ENCODE data around the gene FXYD7. TPM values are rescaled to one million over a fixed set of nuclear protein-coding genes. Genes with fewer than 3 reads are reported as not detected.

The FXYD7 gene
- total RNA-seq, 1 experiment from 2014 or later: not detected

DNA sequence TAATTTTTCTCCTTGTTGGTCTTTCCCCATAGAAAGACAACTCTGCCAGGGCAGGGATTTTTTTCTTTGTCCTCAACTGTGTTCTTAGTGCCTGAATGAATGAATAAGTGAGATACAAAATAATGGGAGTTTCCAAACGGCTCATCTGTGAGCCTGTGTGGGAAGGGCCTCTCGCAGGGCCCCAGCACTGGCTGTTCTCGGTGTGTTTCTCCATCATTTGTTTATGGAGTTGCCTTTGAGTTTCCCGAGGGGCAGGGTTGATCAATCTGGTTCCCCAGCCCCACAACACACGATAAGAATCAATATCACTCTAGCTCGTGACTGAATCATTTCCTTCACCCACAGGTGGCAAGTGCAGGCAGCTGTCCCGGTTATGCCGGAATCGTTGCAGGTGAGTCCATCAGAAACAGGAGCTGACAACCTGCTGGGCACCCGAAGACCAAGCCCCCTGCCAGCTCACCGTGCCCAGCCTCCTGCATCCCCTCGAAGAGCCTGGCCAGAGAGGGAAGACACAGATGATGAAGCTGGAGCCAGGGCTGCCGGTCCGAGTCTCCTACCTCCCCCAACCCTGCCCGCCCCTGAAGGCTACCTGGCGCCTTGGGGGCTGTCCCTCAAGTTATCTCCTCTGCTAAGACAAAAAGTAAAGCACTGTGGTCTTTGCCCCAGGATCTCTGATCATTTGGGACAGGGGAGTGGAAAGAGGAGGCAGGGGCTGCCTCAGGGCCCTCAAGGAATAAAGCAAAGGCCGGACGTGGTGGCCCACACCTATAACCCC is 26.4 kb downstream of the FXYD7 start:
- POLR2A ChIA-PET (ENCODE audit: unreplicated experiment): no interaction called here
- ATAC-seq: no peak
- H3K79me2 ChIP-seq (ENCODE audit: low read length): no peaks in the 10 kb centered on the region

DNA sequence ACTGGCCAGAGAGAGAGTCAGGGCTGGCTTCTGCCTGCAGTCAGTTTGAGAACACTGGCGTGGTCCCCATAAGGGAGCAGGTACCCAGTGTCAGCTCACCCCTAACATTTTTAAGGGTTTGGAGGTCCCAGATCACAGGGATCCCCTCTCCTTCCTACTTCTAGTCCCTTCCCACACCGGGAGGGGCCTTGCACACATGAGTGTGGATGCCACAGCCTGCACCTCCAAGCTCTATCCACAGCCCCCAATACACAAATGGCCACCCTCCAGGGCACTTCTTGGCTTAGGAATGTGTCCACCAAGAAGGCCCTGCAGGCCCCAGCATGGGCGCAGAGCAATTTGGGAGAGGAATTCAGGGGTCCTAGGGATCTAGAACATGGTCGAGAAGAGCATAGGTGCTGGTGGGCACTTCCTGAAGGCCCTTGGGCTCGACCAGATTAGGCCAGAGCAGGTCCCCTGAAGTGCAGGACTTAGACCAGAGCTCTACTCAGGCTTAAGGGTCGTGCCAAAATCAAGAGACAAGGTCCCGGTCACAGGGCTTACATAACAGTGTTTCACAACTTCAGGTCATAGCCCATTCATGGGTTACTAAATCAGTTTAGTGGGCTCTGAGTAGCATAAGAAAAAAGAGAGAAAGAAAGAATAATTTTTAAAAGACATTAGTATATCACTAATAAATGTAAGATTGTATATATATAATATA is 27.5 kb downstream of the FXYD7 start:
- ATAC-seq: no peak
- ChIA-PET CTCF (no interaction called here), POLR2A (ENCODE audit: unreplicated experiment) (no interaction called here)
- Histone ChIP-seq H3K27me3 (ENCODE audit: low read length) (no peaks in the 10 kb centered on the region), H3K4me2 (ENCODE audit: low read length) (no peak overlapping the region), H3K4me3 (ENCODE audit: low read length) (no peak overlapping the region), H4K20me1 (ENCODE audit: low read length) (no peaks in the 10 kb centered on the region), H3K9me3 (ENCODE audit: low read length) (no peaks in the 10 kb centered on the region), H3K27ac (ENCODE audit: low read length) (no peak overlapping the region), H3F3A (ENCODE audit: low read length, unreplicated experiment) (no peaks in the 10 kb centered on the region), H3K4me1 (ENCODE audit: insufficient read depth, low read length) (peaks cover 26% of the 10 kb centered on the region), H3K9ac (ENCODE audit: low read length) (no peak overlapping the region), H3K79me2 (ENCODE audit: low read length) (no peaks in the 10 kb centered on the region), H2AFZ (ENCODE audit: low read length) (no peak overlapping the region), H3K9me2 (replicated peaks; ENCODE audit: low read length) (no peaks in the 10 kb centered on the region), H3K36me3 (ENCODE audit: low read depth, low read length) (peaks cover 20% of the 10 kb centered on the region)
- BruUV-seq (replicated peaks): no TSS peak
- intact Hi-C loops (cut with micrococcal nuclease): no loop called here
- DNase-seq: no peak
- no peak for TF ChIP-seq EZH2phosphoT487 (IDR thresholded peaks at IDR 0.05; ENCODE audit: borderline replicate concordance, low read length)
- TF ChIP-seq, protein P1, sequence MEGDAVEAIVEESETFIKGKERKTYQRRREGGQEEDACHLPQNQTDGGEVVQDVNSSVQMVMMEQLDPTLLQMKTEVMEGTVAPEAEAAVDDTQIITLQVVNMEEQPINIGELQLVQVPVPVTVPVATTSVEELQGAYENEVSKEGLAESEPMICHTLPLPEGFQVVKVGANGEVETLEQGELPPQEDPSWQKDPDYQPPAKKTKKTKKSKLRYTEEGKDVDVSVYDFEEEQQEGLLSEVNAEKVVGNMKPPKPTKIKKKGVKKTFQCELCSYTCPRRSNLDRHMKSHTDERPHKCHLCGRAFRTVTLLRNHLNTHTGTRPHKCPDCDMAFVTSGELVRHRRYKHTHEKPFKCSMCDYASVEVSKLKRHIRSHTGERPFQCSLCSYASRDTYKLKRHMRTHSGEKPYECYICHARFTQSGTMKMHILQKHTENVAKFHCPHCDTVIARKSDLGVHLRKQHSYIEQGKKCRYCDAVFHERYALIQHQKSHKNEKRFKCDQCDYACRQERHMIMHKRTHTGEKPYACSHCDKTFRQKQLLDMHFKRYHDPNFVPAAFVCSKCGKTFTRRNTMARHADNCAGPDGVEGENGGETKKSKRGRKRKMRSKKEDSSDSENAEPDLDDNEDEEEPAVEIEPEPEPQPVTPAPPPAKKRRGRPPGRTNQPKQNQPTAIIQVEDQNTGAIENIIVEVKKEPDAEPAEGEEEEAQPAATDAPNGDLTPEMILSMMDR (conservative IDR thresholded peaks at IDR 0.05; ENCODE audit: low read depth, low read length): no peak
- no peak for TF ChIP-seq EZH2 (IDR thresholded peaks at IDR 0.05; ENCODE audit: low read length, unreplicated experiment)

More for the DNA sequence above, 26.4 kb downstream of the FXYD7 start:
- no peak overlapping the region for H3K4me3 ChIP-seq (ENCODE audit: low read length)
- no peak overlapping the region for H3K4me2 ChIP-seq (ENCODE audit: low read length)
- no peaks in the 10 kb centered on the region for H3K9me2 ChIP-seq (replicated peaks; ENCODE audit: low read length)
- intact Hi-C loops (cut with micrococcal nuclease): no loop called here
- no peaks in the 10 kb centered on the region for H4K20me1 ChIP-seq (ENCODE audit: low read length)
- peaks cover 26% of the 10 kb centered on the region for H3K4me1 ChIP-seq (ENCODE audit: insufficient read depth, low read length)
- no peak for DNase-seq
- no peak overlapping the region for H3K27ac ChIP-seq (ENCODE audit: low read length)
- H3K9me3 ChIP-seq (ENCODE audit: low read length): peaks cover under 1% of the 10 kb centered on the region; the same call in 1 of the 2 replicates
- no peak overlapping the region for H2AFZ ChIP-seq (ENCODE audit: low read length)
- CTCF ChIA-PET: no interaction called here
- no peaks in the 10 kb centered on the region for H3K27me3 ChIP-seq (ENCODE audit: low read length)
- no peaks in the 10 kb centered on the region for H3F3A ChIP-seq (ENCODE audit: low read length, unreplicated experiment)
- H3K9ac ChIP-seq (ENCODE audit: low read length): no peak overlapping the region
- H3K36me3 ChIP-seq (ENCODE audit: low read depth, low read length): peaks cover 31% of the 10 kb centered on the region
- TF ChIP-seq, protein P1 (conservative IDR thresholded peaks at IDR 0.05; ENCODE audit: low read depth, low read length): no peak
- TF ChIP-seq EZH2phosphoT487 (IDR thresholded peaks at IDR 0.05; ENCODE audit: borderline replicate concordance, low read length): no peak
- no TSS peak for BruUV-seq (replicated peaks)

DNA sequence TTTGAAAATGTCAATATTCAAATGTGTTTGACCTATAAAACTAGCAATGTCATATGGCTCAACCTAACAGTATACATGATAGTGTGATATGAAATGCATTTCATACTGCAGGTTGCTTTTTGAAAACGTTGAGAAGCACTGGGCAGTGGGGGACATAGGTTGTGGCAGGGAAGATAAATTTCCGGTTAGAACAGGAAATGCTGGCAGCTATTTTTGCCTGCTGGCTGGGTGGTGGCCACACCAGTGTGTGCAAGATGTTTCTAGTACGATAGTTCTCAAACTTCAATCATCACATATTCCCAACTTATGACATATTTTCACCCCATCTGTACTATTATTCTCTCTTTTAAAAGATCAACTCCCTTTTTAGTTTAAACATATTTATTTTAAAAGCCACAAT is 28.7 kb downstream of the FXYD7 start:
- no peaks in the 10 kb centered on the region for H3K9me3 ChIP-seq (ENCODE audit: low read length)
- no peaks in the 10 kb centered on the region for H3F3A ChIP-seq (ENCODE audit: low read length, unreplicated experiment)
- intact Hi-C loops (cut with micrococcal nuclease): no loop called here
- ATAC-seq: no peak
- no peaks in the 10 kb centered on the region for H3K27me3 ChIP-seq (ENCODE audit: low read length)
- H3K79me2 ChIP-seq (ENCODE audit: low read length): no peaks in the 10 kb centered on the region
- H3K9me2 ChIP-seq (replicated peaks; ENCODE audit: low read length): no peaks in the 10 kb centered on the region
- no peak overlapping the region for H3K27ac ChIP-seq (ENCODE audit: low read length)
- H3K36me3 ChIP-seq (ENCODE audit: low read depth, low read length): peaks cover 7% of the 10 kb centered on the region
- BruUV-seq (replicated peaks): no TSS peak
- H3K4me3 ChIP-seq (ENCODE audit: low read length): no peak overlapping the region
- no peak overlapping the region for H3K4me2 ChIP-seq (ENCODE audit: low read length)
- no peak for TF ChIP-seq EZH2 (IDR thresholded peaks at IDR 0.05; ENCODE audit: low read length, unreplicated experiment)
- TF ChIP-seq, protein P1 (conservative IDR thresholded peaks at IDR 0.05; ENCODE audit: low read depth, low read length): no peak
- TF ChIP-seq EZH2phosphoT487 (IDR thresholded peaks at IDR 0.05; ENCODE audit: borderline replicate concordance, low read length): no peak
- H3K9ac ChIP-seq (ENCODE audit: low read length): no peak overlapping the region
- DNase-seq: no peak
- ChIA-PET CTCF (no interaction called here), POLR2A (ENCODE audit: unreplicated experiment) (no interaction called here)
- peaks cover 26% of the 10 kb centered on the region for H3K4me1 ChIP-seq (ENCODE audit: insufficient read depth, low read length)
- no peak overlapping the region for H2AFZ ChIP-seq (ENCODE audit: low read length)
- no peaks in the 10 kb centered on the region for H4K20me1 ChIP-seq (ENCODE audit: low read length)
